ENCODE measurements around the gene TERT.
A peak's percentile ranks its signal among the peaks of the same experiment; 100 is the strongest.

Gene TERT

DNA sequence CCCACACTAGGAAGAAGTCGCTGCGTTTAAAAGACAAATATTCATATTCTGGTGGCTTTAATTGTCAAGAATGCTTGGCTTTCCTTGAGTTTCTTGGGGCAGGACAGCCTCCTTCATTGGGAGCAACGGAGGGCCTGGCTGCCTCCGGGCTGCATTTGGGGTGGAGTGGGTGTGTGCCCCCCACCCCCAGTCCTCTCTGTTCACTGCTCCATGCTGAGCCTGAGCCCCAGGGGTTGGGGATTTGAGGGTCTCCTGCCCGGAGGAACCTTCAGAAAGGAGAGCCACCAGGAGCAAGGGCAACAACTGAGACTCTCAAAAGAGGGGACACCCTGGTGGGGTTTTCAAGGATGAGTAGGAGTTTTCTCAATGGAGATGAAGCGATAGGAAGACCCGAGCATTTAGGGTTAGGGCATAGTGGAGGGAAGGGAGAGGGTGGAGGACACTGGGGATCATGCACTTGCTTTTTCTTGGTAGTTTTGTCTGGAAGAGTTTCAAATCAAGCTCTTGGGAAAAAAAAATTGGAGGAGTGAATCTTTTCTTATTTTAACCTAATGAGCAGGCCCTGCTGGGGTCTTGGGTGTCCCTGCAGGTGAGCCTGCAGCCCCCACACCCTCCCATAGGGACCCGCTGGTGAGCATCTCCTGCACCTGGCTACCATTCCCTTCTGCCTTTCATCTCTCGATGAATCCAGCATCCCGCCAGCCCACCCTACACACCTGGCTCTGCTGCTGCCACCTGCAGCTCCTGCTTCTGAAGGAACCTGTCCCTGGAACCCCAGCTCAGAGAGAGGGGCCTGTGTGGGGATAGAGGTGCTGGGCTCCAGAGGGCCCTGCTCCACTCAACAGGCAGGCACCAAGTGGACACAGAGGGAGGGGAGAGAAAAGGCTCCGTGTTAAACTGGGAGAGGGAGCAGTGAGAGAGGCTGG, 89.3 kb downstream of the TERT start:
- TF ChIP-seq ZFP3 (CRISPR knock-in tag; IDR thresholded peaks at IDR 0.05) (peak; percentile 65; the same call in 1 of the 2 replicates), PPARA (CRISPR knock-in tag; IDR thresholded peaks at IDR 0.05; ENCODE audit: borderline replicate concordance) (no peak)
- no peak for ATAC-seq

DNA sequence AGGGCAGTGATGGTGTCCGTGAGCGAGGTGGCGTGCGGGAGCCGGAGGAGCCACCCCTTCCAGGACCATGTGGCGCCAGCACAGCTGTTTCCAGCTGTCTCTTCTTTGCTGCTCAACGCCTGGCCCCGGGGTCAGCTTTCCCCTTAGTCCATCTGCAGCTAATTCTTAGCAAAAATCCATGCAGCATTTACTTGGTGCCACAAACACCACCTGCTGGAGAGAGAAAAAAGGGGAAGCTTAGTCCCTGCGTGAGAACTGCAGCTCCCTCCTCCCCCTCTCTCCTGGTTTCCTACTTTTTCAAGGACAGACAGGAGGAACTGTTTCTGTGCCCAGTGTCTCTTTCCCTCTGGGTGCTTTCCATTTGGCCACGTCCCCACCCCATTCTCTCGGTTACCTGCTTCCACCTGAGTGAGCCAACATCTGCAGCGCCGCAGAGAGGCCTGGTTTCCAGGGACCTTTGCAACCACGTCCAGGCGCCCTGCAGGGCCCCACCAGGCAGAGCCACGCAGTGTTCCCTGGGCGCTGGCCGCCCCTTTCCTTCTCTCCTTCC, 90.1 kb downstream of the TERT start:
- peak; percentile 53 for ATAC-seq
- TF ChIP-seq GLIS3 (CRISPR knock-in tag; IDR thresholded peaks at IDR 0.05) = no peak
- no peak for TF ChIP-seq TOX (CRISPR knock-in tag; IDR thresholded peaks at IDR 0.05; ENCODE audit: borderline replicate concordance)
- TF ChIP-seq CSDC2 (CRISPR knock-in tag; IDR thresholded peaks at IDR 0.05) = no peak
- no peak for TF ChIP-seq OSR1 (CRISPR knock-in tag; IDR thresholded peaks at IDR 0.05)
- no peak for TF ChIP-seq BACH2 (CRISPR knock-in tag; IDR thresholded peaks at IDR 0.05; ENCODE audit: borderline replicate concordance)
- TF ChIP-seq ISL1 (CRISPR knock-in tag; IDR thresholded peaks at IDR 0.05) = no peak
- TF ChIP-seq, protein P1, sequence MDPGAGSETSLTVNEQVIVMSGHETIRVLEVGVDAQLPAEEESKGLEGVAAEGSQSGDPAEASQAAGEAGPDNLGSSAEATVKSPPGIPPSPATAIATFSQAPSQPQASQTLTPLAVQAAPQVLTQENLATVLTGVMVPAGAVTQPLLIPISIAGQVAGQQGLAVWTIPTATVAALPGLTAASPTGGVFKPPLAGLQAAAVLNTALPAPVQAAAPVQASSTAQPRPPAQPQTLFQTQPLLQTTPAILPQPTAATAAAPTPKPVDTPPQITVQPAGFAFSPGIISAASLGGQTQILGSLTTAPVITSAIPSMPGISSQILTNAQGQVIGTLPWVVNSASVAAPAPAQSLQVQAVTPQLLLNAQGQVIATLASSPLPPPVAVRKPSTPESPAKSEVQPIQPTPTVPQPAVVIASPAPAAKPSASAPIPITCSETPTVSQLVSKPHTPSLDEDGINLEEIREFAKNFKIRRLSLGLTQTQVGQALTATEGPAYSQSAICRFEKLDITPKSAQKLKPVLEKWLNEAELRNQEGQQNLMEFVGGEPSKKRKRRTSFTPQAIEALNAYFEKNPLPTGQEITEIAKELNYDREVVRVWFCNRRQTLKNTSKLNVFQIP (CRISPR knock-in tag; IDR thresholded peaks at IDR 0.05; ENCODE audit: borderline replicate concordance, low read depth) = no peak
- TF ChIP-seq SNAI2 (CRISPR knock-in tag; IDR thresholded peaks at IDR 0.05) = no peak
- TF ChIP-seq ARNTL (CRISPR knock-in tag; IDR thresholded peaks at IDR 0.05; ENCODE audit: borderline replicate concordance, low read depth) = no peak
- no peak for TF ChIP-seq PPARA (CRISPR knock-in tag; IDR thresholded peaks at IDR 0.05; ENCODE audit: borderline replicate concordance)
- no peak for TF ChIP-seq ZFP30 (CRISPR knock-in tag; IDR thresholded peaks at IDR 0.05)
- TF ChIP-seq ZNF70 (CRISPR knock-in tag; IDR thresholded peaks at IDR 0.05) = no peak
- TF ChIP-seq, protein P2, sequence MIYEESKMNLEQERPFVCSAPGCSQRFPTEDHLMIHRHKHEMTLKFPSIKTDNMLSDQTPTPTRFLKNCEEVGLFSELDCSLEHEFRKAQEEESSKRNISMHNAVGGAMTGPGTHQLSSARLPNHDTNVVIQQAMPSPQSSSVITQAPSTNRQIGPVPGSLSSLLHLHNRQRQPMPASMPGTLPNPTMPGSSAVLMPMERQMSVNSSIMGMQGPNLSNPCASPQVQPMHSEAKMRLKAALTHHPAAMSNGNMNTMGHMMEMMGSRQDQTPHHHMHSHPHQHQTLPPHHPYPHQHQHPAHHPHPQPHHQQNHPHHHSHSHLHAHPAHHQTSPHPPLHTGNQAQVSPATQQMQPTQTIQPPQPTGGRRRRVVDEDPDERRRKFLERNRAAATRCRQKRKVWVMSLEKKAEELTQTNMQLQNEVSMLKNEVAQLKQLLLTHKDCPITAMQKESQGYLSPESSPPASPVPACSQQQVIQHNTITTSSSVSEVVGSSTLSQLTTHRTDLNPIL (CRISPR knock-in tag; IDR thresholded peaks at IDR 0.05; ENCODE audit: low read depth) = no peak
- TF ChIP-seq, protein P3, sequence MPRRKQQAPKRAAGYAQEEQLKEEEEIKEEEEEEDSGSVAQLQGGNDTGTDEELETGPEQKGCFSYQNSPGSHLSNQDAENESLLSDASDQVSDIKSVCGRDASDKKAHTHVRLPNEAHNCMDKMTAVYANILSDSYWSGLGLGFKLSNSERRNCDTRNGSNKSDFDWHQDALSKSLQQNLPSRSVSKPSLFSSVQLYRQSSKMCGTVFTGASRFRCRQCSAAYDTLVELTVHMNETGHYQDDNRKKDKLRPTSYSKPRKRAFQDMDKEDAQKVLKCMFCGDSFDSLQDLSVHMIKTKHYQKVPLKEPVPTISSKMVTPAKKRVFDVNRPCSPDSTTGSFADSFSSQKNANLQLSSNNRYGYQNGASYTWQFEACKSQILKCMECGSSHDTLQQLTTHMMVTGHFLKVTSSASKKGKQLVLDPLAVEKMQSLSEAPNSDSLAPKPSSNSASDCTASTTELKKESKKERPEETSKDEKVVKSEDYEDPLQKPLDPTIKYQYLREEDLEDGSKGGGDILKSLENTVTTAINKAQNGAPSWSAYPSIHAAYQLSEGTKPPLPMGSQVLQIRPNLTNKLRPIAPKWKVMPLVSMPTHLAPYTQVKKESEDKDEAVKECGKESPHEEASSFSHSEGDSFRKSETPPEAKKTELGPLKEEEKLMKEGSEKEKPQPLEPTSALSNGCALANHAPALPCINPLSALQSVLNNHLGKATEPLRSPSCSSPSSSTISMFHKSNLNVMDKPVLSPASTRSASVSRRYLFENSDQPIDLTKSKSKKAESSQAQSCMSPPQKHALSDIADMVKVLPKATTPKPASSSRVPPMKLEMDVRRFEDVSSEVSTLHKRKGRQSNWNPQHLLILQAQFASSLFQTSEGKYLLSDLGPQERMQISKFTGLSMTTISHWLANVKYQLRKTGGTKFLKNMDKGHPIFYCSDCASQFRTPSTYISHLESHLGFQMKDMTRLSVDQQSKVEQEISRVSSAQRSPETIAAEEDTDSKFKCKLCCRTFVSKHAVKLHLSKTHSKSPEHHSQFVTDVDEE (CRISPR knock-in tag; IDR thresholded peaks at IDR 0.05) = no peak
- TF ChIP-seq ZNF8 (CRISPR knock-in tag; IDR thresholded peaks at IDR 0.05) = no peak
- TF ChIP-seq RARB (CRISPR knock-in tag; IDR thresholded peaks at IDR 0.05) = no peak
- TF ChIP-seq, protein P4, sequence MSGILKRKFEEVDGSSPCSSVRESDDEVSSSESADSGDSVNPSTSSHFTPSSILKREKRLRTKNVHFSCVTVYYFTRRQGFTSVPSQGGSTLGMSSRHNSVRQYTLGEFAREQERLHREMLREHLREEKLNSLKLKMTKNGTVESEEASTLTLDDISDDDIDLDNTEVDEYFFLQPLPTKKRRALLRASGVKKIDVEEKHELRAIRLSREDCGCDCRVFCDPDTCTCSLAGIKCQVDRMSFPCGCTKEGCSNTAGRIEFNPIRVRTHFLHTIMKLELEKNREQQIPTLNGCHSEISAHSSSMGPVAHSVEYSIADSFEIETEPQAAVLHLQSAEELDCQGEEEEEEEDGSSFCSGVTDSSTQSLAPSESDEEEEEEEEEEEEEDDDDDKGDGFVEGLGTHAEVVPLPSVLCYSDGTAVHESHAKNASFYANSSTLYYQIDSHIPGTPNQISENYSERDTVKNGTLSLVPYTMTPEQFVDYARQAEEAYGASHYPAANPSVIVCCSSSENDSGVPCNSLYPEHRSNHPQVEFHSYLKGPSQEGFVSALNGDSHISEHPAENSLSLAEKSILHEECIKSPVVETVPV (CRISPR knock-in tag; IDR thresholded peaks at IDR 0.05) = no peak
- no peak for TF ChIP-seq ZNF565 (CRISPR knock-in tag; conservative IDR thresholded peaks at IDR 0.05; ENCODE audit: low read depth)
- TF ChIP-seq ZFP3 (CRISPR knock-in tag; IDR thresholded peaks at IDR 0.05) = no peak
- TF ChIP-seq ESRRG (CRISPR knock-in tag; IDR thresholded peaks at IDR 0.05) = no peak

DNA sequence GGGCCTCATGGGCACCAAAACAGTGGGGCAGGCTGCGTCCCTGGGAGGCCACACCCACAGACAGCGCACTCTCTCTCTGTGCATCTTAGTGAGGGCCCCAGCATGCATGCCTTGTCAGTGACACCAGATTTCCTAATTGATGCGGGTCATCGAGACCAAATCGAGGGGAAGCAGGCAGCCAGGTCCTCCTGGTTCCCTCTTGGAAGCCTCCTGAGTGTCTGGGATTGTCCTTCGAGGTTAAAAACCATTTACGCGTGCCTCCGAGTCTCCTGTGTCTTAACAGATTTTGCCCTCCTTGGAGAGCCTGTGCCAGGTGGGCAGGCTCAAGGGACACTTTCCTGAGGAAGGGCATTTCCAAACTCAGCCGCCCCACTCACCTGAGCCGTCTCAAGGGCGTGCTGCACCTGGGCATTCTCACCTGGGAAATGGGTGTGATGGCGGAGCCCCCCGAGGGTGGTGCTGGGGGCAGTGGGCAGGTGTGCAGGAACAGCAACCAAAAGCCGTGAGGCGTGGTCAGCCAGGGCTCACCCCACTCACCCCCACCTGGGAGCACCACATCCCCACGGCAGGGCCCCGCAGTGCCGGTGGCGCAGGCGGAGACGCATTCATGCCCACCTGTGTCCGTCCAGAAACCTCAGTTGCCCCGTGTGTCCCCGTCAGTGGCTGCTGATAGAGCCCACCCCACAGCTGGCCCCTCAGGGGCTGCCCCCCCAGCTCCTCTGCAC, 90.7 kb downstream of the TERT start:
- no peak for TF ChIP-seq TOX (CRISPR knock-in tag; IDR thresholded peaks at IDR 0.05; ENCODE audit: borderline replicate concordance)
- no peak for TF ChIP-seq SNAI2 (CRISPR knock-in tag; IDR thresholded peaks at IDR 0.05)
- TF ChIP-seq ZFP30 (CRISPR knock-in tag; IDR thresholded peaks at IDR 0.05) = no peak
- no peak for TF ChIP-seq TCF4 (CRISPR knock-in tag; IDR thresholded peaks at IDR 0.05; ENCODE audit: borderline replicate concordance)
- TF ChIP-seq, protein P3 (CRISPR knock-in tag; IDR thresholded peaks at IDR 0.05) = no peak
- TF ChIP-seq BACH2 (CRISPR knock-in tag; IDR thresholded peaks at IDR 0.05; ENCODE audit: borderline replicate concordance) = no peak
- no peak for TF ChIP-seq ZFP3 (CRISPR knock-in tag; IDR thresholded peaks at IDR 0.05)
- TF ChIP-seq GLIS3 (CRISPR knock-in tag; IDR thresholded peaks at IDR 0.05) = no peak
- TF ChIP-seq OSR1 (CRISPR knock-in tag; IDR thresholded peaks at IDR 0.05) = no peak
- no peak for TF ChIP-seq ESRRG (CRISPR knock-in tag; IDR thresholded peaks at IDR 0.05)
- no peak for TF ChIP-seq PPARA (CRISPR knock-in tag; IDR thresholded peaks at IDR 0.05; ENCODE audit: borderline replicate concordance)
- TF ChIP-seq CSDC2 (CRISPR knock-in tag; IDR thresholded peaks at IDR 0.05) = no peak
- no peak for TF ChIP-seq RARB (CRISPR knock-in tag; IDR thresholded peaks at IDR 0.05)
- TF ChIP-seq, protein P2 (CRISPR knock-in tag; IDR thresholded peaks at IDR 0.05; ENCODE audit: low read depth) = no peak
- no peak for TF ChIP-seq ZC3H10 (CRISPR knock-in tag; IDR thresholded peaks at IDR 0.05)
- no peak for ATAC-seq

Measured in SK-N-SH treated with all-trans-retinoic acid at 6 μM for 48 hours (cell line).